GM21381 (cell line): ENCODE results near the gene CDC42EP5.
"Not testable (repeated sequence)": the region's sequence is repeated elsewhere in the genome, so short reads cannot be mapped to it uniquely, and the experiment has no call there.

Experiments
- ATAC-seq: cut with Tn5 transposase; IDR thresholded peaks from one replicate; pipeline ENCODE4 v1.9.1; 2021; ENCODE audit warnings: mild to moderate bottlenecking, moderate library complexity; ENCODE audit not compliant: unreplicated experiment

CDC42EP5 gene

GRCh38 chr19:54489766-54490165, 16.7 kb upstream of the CDC42EP5 start:
- ATAC-seq, result no peak

GRCh38 chr19:54489341-54489740, 16.2 kb upstream of the CDC42EP5 start:
- ATAC-seq, result no peak

GRCh38 chr19:54485851-54486250, 12.8 kb upstream of the CDC42EP5 start:
- no peak for ATAC-seq

GRCh38 chr19:54484451-54484850, 11.4 kb upstream of the CDC42EP5 start:
- no peak for ATAC-seq

- no peak for ATAC-seq
These were observed 9.8 kb upstream of the CDC42EP5 start for GRCh38 chr19:54482889-54483288.

GRCh38 chr19:54481326-54481930, 8.3 kb upstream of the CDC42EP5 start:
- ATAC-seq, result no peak

GRCh38 chr19:54480051-54480450, 7.0 kb upstream of the CDC42EP5 start:
- no peak for ATAC-seq

GRCh38 chr19:54478677-54479266, 5.7 kb upstream of the CDC42EP5 start:
- ATAC-seq, result no peak

- no peak for ATAC-seq
These were observed 4.6 kb upstream of the CDC42EP5 start for GRCh38 chr19:54477650-54478049.

GRCh38 chr19:54475706-54476105, 2.6 kb upstream of the CDC42EP5 start:
- ATAC-seq, result no peak

GRCh38 chr19:54473892-54474372, 836 bp upstream of the CDC42EP5 start:
- no peak for ATAC-seq

GRCh38 chr19:54470991-54471782, 1.9 kb downstream of the CDC42EP5 start:
- ATAC-seq, result no peak

- ATAC-seq, result no peak
These were observed 2.7 kb downstream of the CDC42EP5 start for GRCh38 chr19:54470276-54470887.

GRCh38 chr19:54469496-54469934, 3.6 kb downstream of the CDC42EP5 start:
- ATAC-seq, result no peak

GRCh38 chr19:54466110-54466480, 7.0 kb downstream of the CDC42EP5 start:
- ATAC-seq, result not testable (repeated sequence)

- ATAC-seq, result no peak
These were observed 7.5 kb downstream of the CDC42EP5 start for GRCh38 chr19:54465426-54466109.

GRCh38 chr19:54464630-54465425, 8.3 kb downstream of the CDC42EP5 start:
- peak; percentile 51 for ATAC-seq

GRCh38 chr19:54464044-54464629, 9.0 kb downstream of the CDC42EP5 start:
- ATAC-seq, result peak; percentile 34

- peak; percentile 52 for ATAC-seq
These were observed 9.5 kb downstream of the CDC42EP5 start, which contains the start of gene LENG9 for GRCh38 chr19:54463531-54464043. LENG9 (minus strand) TSS chr19:54463778; CDS start chr19:54463526, 252 bp downstream.
